GM19240 (cell line): Measurements from ENCODE around the gene ENPP6.
"Not testable (repeated sequence)": the region's sequence is repeated elsewhere in the genome, so short reads cannot be mapped to it uniquely, and the experiment has no call there.

Experiments used
- DNase-seq: peaks from one replicate; pipeline ENCODE4 v3.0.0; 2011; ENCODE audit warnings: low spot score; ENCODE audit not compliant: insufficient read length

ENPP6 gene

GRCh38 chr4:184237612-184238011, 19.9 kb upstream of the ENPP6 start:
- no peak for DNase-seq

GRCh38 chr4:184235526-184235925, 17.9 kb upstream of the ENPP6 start:
- DNase-seq, result no peak

GRCh38 chr4:184234155-184234554, 16.5 kb upstream of the ENPP6 start:
- DNase-seq, result no peak

DNA sequence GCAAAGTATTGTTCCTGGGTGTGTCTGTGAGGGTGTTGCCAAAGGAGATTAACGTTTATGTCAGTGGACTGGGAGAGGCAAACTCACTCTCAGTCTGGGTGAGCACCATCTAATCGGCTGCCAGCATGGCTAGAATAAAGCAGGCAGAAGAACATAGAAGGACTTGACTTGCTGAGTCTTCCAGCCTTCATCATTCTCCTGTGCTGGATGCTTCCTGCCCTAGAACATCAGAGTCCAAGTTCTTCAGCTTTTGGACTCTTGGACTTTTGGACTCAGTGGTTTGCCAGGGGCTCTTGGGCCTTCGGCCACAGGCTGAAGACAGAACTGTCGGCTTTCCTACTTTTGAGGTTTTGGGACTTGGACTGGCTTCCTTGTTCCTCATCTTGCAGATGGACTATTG, 15.3 kb upstream of the ENPP6 start:
- DNase-seq, result no peak

GRCh38 chr4:184232202-184232601, 14.5 kb upstream of the ENPP6 start:
- DNase-seq, result no peak

DNA sequence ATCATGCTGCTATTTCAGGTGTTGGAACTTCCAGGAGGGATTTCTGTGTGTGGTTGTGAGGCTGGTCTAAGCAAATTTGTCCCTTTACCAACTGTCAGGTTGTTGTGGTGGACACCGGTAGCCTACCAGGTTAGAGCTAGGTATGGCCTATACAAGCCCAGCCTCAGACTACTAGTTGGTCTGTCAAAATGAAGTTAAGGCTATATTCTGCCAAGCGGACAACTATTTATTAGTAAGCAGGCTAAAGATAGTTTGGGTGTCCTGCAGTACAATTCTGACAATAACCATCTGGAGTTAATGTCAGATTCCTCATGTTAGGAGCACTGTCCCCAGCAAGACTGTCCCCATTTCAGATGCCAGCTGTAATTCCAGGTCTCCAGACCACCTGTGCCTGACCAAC, 13.9 kb upstream of the ENPP6 start:
- DNase-seq, result no peak

DNA sequence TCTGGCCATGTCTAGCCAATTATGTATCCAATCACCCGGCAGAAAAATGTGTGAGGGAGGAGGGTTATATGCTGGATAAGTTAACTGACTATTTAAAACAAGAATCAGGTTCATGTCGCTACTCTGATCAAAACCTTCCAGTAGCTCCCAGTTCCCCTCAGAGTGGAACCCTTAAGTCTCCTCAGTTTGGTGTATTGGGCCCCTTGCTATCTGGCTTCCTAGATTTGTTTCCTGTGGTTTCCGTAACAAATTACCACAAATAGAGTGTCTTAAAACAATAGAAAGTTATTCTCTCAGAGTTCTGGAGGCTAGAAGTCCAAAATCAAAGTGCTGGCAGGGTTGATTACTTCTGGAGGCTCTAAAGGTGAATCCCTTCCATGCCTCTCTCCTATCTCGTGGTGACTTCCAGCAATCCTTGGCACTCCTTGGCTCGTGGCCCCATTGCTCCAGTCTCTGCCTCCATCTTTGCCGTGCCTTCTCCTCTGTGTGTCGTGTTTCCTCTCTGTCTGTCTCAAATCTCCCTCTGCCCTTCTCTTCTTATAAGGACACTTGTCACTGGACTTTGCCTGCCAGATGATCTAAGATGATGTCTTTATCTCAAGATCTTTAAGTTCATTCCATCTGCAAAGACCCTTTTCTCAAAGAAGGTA, 10.5 kb upstream of the ENPP6 start:
- DNase-seq, result no peak

DNA sequence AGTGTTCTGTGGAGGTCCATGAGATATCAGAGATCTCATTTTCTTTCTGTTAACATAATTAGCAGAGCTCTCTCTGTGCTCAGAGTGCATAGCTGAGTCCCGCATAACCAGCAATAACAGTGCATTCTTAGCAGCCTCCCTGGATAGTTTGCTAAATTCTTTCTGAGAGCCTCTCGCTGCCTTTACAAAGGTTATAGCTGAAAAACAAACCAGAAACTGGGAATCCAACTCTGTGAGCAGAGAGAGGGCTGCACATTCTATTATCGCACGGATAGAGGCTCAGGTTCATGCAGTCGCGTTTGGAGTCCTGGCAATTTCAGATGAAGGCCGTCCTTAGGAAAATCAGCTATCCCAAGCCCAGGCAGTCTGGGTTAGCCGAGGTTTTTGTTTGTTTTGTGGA, 1.2 kb downstream of the ENPP6 start:
- no peak for DNase-seq

DNA sequence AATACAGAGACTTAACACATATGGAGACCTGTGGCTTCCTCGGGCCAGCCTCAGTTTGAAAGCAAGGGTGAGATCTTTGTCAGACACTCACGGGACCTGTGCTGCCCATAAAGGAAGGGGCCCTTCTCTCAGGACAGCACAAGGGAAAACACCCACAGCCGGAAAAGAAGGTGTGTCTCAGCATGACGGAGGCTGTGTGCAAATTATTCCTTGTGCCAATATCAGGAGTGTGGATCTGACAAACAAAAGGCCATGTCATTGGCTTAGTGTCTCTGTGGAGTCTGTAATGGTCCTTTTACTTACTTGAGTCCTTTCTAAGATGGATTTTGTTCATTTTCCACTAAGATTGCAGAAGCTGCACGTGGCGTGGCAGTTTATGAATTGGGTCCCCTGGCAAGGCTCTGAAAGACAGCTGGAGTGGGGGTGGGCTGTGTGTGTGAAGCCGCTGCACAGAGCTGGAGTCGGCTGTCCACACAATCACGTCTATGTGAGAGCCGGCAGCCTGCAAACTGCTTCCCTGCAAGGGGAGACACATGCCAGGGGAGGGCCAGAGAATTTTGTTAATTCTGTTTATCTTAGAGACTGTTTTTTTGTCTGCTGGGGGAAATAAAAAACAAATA, 1.9 kb downstream of the ENPP6 start:
- no peak for DNase-seq

DNA sequence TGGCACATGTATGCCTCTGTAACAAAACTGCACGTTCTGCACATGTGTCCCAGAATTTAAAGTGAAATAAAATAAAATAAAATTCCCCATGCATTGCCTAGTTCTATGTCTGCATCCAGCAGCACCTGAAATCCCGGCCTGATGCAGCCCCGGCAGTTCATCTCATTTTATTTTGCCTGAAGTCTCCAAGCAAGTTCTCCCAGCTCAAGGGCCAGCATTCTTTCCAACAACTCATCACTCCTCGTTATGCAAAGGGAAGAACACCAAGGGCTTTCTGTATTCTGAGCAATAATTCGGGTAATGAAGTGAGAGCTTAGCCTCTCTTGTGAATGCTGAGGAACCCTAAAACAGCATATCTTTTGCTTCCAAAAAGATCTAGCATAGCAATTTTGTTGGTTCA, 2.7 kb downstream of the ENPP6 start:
- no peak for DNase-seq

GRCh38 chr4:184207734-184208607, 9.7 kb downstream of the ENPP6 start:
- not testable (repeated sequence) for DNase-seq

DNA sequence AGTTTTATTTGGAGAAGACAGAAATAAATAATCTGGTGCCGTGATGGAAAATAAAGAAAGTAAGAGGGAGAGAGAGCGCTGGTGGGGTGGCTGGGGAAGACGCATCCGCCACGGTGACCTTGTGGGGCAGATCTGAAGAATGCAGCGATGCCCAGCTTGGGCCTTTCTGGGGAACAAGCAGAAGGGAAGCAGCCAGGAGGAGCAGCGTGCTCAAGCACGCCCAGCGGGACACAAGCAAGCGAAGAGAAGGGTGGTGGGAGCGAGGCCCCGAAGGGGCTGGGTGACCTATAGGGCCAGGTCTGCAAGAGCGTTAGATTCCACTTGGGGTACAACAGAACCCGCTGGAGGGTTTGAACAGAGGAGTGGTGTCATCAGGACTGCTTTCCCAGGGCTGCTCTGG, 12.4 kb downstream of the ENPP6 start:
- no peak for DNase-seq

GRCh38 chr4:184203300-184203699, 14.4 kb downstream of the ENPP6 start:
- DNase-seq, result no peak

- DNase-seq, result no peak
Observed at GRCh38 chr4:184201179-184201578, 16.5 kb downstream of the ENPP6 start.

GRCh38 chr4:184200296-184200695, 17.4 kb downstream of the ENPP6 start:
- DNase-seq, result no peak

- no peak for DNase-seq
Observed at GRCh38 chr4:184199780-184200179, 17.9 kb downstream of the ENPP6 start.

GRCh38 chr4:184198190-184198589, 19.5 kb downstream of the ENPP6 start:
- DNase-seq, result no peak

GRCh38 chr4:184197536-184198082, 20.1 kb downstream of the ENPP6 start:
- no peak for DNase-seq

GRCh38 chr4:184196730-184197385, 20.8 kb downstream of the ENPP6 start:
- no peak for DNase-seq

GRCh38 chr4:184193556-184194525, 23.8 kb downstream of the ENPP6 start:
- no peak for DNase-seq
